ENCODE measurements around the gene SMARCAL1. TPM values are rescaled to one million over a fixed set of nuclear protein-coding genes. Genes with fewer than 3 reads are reported as not detected.

The SMARCAL1 gene
- total and polyA plus RNA-seq, 9 of the 15 experiments (the other 6 are each of a cell fraction or from before 2014, with no cell fraction given): 8.2 to 27.9 (median 12.4) TPM

GRCh38 chr2:216507220-216508160 is 95.2 kb downstream of the SMARCAL1 start:
- CTCF ChIA-PET (ENCODE audit: low intra/inter-chr PET ratio): no interaction called here
- H3K27ac ChIP-seq (ENCODE audit: extremely low read depth, low read depth, low read length): no peak overlapping the region

GRCh38 chr2:216508229-216508628 is 95.9 kb downstream of the SMARCAL1 start:
- no peak overlapping the region for H2AFZ ChIP-seq (ENCODE audit: low read depth, low read length)
- H3K9ac ChIP-seq (ENCODE audit: insufficient read depth in 1 of 2, low read depth in 2 of 2, low read length in 2 of 2): no peak overlapping the region
- H3K27me3 ChIP-seq (ENCODE audit: control insufficient read depth in 2 of 2, insufficient read depth in 2 of 2, low read length in 2 of 2): no peaks in the 10 kb centered on the region
- H3K27ac ChIP-seq (ENCODE audit: extremely low read depth, low read depth, low read length): no peak overlapping the region
- in situ Hi-C loops (cut with MboI) (no loop called here), intact Hi-C loops (cut with micrococcal nuclease) (no loop called here)
- H3K36me3 ChIP-seq (ENCODE audit: control insufficient read depth, insufficient read depth, low read length): peaks cover 39% of the 10 kb centered on the region
- TF ChIP-seq ARHGAP35 (IDR thresholded peaks at IDR 0.05; ENCODE audit: partially characterized antibody) (no peak), STAT5B (CRISPR knock-in tag; IDR thresholded peaks at IDR 0.05) (no peak), CBX1 (IDR thresholded peaks at IDR 0.05; ENCODE audit: low read depth) (no peak), ZNF146 (CRISPR knock-in tag; IDR thresholded peaks at IDR 0.05; ENCODE audit: unreplicated experiment) (no peak), TAF15 (IDR thresholded peaks at IDR 0.05; ENCODE audit: low read depth, low read length) (no peak), ZNF175 (CRISPR knock-in tag; IDR thresholded peaks at IDR 0.05; ENCODE audit: low read depth) (no peak), ZNF140 (CRISPR knock-in tag; IDR thresholded peaks at IDR 0.05) (no peak), ATF2 (CRISPR knock-in tag; IDR thresholded peaks at IDR 0.05) (no peak), SAP30 (IDR thresholded peaks at IDR 0.05; ENCODE audit: borderline replicate concordance, insufficient read depth, low read depth, low read length, poor library complexity, severe bottlenecking) (no peak)
- WGBS (ENCODE audit: insufficient coverage, low coverage, missing lambda C conversion rate): 100% methylated on average over 1 of the region's 1 CpG
- H3K79me2 ChIP-seq (ENCODE audit: control insufficient read depth, insufficient read depth, low read length): peaks cover 8% of the 10 kb centered on the region; the same call in 2 of the 3 replicates
- no peaks in the 10 kb centered on the region; a peak in 2 of 5 replicates for H3K4me1 ChIP-seq (replicated peaks in 1 of 2; ENCODE audit: control insufficient read depth in 2 of 2, insufficient read depth in 2 of 2, low read length in 2 of 2)
- DNase-seq (ENCODE audit: extremely low read depth in 1 of 4, low spot score in 3 of 4) (no peak), ATAC-seq (no peak), FAIRE-seq (no peak)
- BruUV-seq (replicated peaks): no TSS peak
- H3K4me3 ChIP-seq: no peak overlapping the region
- POLR2A ChIA-PET: interaction anchor here (0.7 to 3.1 kb wide), 3 partner anchors 9 to 179 kb away, joined by 3 to 11 read pairs (median 4); partner anchors contain the start of gene RPL37A
- no peak overlapping the region for H3K4me2 ChIP-seq (ENCODE audit: insufficient read depth, low read length)
- H4K20me1 ChIP-seq (replicated peaks; ENCODE audit: control insufficient read depth, insufficient read depth, low read length): peaks cover 9% of the 10 kb centered on the region
- H3K9me3 ChIP-seq (replicated peaks; ENCODE audit: control insufficient read depth, insufficient read depth, low read depth, low read length): no peaks in the 10 kb centered on the region
- H3K9me1 ChIP-seq (ENCODE audit: control insufficient read depth, insufficient read depth, low read length): peaks cover 5% of the 10 kb centered on the region
- CTCF ChIA-PET (ENCODE audit: low intra/inter-chr PET ratio): no interaction called here

More at GRCh38 chr2:216507220-216508160, 95.2 kb downstream of the SMARCAL1 start:
- no peak for DNase-seq (ENCODE audit: extremely low read depth in 1 of 4, low spot score in 3 of 4)
- Histone ChIP-seq H2AFZ (ENCODE audit: low read depth, low read length) (no peak overlapping the region), H3K79me2 (ENCODE audit: control insufficient read depth, insufficient read depth, low read length) (peaks cover 15% of the 10 kb centered on the region), H3K36me3 (ENCODE audit: control insufficient read depth, insufficient read depth, low read length) (peaks cover 46% of the 10 kb centered on the region), H3K9ac (ENCODE audit: insufficient read depth in 1 of 2, low read depth in 2 of 2, low read length in 2 of 2) (no peak overlapping the region), H3K27me3 (ENCODE audit: control insufficient read depth in 2 of 2, insufficient read depth in 2 of 2, low read length in 2 of 2) (no peaks in the 10 kb centered on the region), H3K9me1 (ENCODE audit: control insufficient read depth, insufficient read depth, low read length) (peaks cover 10% of the 10 kb centered on the region), H3K4me2 (ENCODE audit: insufficient read depth, low read length) (no peak overlapping the region), H3K9me3 (replicated peaks; ENCODE audit: control insufficient read depth, insufficient read depth, low read depth, low read length) (no peaks in the 10 kb centered on the region), H4K20me1 (replicated peaks; ENCODE audit: control insufficient read depth, insufficient read depth, low read length) (peaks cover 17% of the 10 kb centered on the region), H3K4me1 (replicated peaks in 1 of 2; ENCODE audit: control insufficient read depth in 2 of 2, insufficient read depth in 2 of 2, low read length in 2 of 2) (no peaks in the 10 kb centered on the region; a peak in 2 of 5 replicates), H3K4me3 (no peak overlapping the region)
- POLR2A ChIA-PET: interaction anchor here (0.6 to 3.1 kb wide), 6 partner anchors 9 to 179 kb away, joined by 3 to 15 read pairs (median 4); partner anchors contain the start of gene RPL37A
- 52% methylated on average over 5 of the region's 5 CpGs for WGBS (ENCODE audit: insufficient coverage, low coverage, missing lambda C conversion rate)
- FAIRE-seq: no peak
- in situ Hi-C loops (cut with MboI) (no loop called here), intact Hi-C loops (cut with micrococcal nuclease) (no loop called here)
- peak; percentile 20; the same call in 2 of the 3 replicates for ATAC-seq
- BruUV-seq (replicated peaks): no TSS peak
- TF ChIP-seq CC2D1A (IDR thresholded peaks at IDR 0.05): no peak
- TF ChIP-seq KDM5B (IDR thresholded peaks at IDR 0.05; ENCODE audit: insufficient replicate concordance, low read depth, low read length): no peak
- no peak for TF ChIP-seq PCBP1 (IDR thresholded peaks at IDR 0.05; ENCODE audit: low read depth, low read length, poor library complexity, severe bottlenecking)
- no peak for TF ChIP-seq ZNF699 (CRISPR knock-in tag; IDR thresholded peaks at IDR 0.05; ENCODE audit: insufficient replicate concordance)
- TF ChIP-seq PML (IDR thresholded peaks at IDR 0.05; ENCODE audit: low read length): no peak

Measured in K562 (cell line).